ENCODE data around the gene CLNK.
"Not testable (repeated sequence)": the region's sequence is repeated elsewhere in the genome, so short reads cannot be mapped to it uniquely, and the experiment has no call there.

DNA sequence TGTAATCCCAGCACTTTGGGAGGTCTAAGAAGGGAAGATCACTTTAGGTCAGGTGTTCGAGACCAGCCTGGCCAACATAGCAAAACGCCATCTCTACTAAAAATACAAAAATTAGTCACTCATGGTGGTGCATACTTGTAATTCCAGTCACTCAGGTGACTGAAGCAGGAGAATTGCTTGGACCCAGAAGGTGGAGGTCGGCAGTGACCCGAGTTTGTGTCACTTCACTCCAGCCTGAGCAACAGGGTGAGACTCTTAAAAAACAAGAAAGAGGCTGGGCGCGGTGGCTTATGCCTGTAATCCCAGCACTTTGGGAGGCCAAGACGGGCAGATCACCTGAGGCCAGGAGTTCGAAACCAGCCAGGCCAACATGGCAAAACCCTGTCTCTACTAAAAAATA, 69.6 kb downstream of the CLNK start:
- TF ChIP-seq, protein P1, sequence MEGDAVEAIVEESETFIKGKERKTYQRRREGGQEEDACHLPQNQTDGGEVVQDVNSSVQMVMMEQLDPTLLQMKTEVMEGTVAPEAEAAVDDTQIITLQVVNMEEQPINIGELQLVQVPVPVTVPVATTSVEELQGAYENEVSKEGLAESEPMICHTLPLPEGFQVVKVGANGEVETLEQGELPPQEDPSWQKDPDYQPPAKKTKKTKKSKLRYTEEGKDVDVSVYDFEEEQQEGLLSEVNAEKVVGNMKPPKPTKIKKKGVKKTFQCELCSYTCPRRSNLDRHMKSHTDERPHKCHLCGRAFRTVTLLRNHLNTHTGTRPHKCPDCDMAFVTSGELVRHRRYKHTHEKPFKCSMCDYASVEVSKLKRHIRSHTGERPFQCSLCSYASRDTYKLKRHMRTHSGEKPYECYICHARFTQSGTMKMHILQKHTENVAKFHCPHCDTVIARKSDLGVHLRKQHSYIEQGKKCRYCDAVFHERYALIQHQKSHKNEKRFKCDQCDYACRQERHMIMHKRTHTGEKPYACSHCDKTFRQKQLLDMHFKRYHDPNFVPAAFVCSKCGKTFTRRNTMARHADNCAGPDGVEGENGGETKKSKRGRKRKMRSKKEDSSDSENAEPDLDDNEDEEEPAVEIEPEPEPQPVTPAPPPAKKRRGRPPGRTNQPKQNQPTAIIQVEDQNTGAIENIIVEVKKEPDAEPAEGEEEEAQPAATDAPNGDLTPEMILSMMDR (IDR thresholded peaks at IDR 0.05; ENCODE audit: poor library complexity), result not testable (repeated sequence)
- not testable (repeated sequence) for TF ChIP-seq EZH2phosphoT487 (IDR thresholded peaks at IDR 0.05; ENCODE audit: low read depth, severe bottlenecking, unreplicated experiment); EZH2 (IDR thresholded peaks at IDR 0.05; ENCODE audit: borderline replicate concordance)
